EH (cell line): ENCODE measurements around the gene DOCK3.
"Not testable (repeated sequence)": the region's sequence is repeated elsewhere in the genome, so short reads cannot be mapped to it uniquely, and the experiment has no call there.

Source experiments
- DNase-seq: peaks from one replicate; pipeline ENCODE4 v3.0.0-alpha.2; 2015; ENCODE audit warnings: low read depth

DOCK3 gene

GRCh38 chr3:50651920-50652529 lies 22.7 kb upstream of the DOCK3 start:
- no peak for DNase-seq

GRCh38 chr3:50652709-50653108 lies 22.0 kb upstream of the DOCK3 start:
- peak; percentile 32 for DNase-seq

GRCh38 chr3:50653937-50654595 lies 20.7 kb upstream of the DOCK3 start:
- no peak for DNase-seq

GRCh38 chr3:50655009-50655830 lies 19.5 kb upstream of the DOCK3 start:
- peak; percentile 33 for DNase-seq

- no peak for DNase-seq
These were observed 18.1 kb upstream of the DOCK3 start for GRCh38 chr3:50656417-50657195.

- DNase-seq = no peak
These were observed 17.3 kb upstream of the DOCK3 start for GRCh38 chr3:50657407-50657806.

GRCh38 chr3:50657816-50658215 lies 16.9 kb upstream of the DOCK3 start:
- DNase-seq = no peak

GRCh38 chr3:50658416-50658815 lies 16.3 kb upstream of the DOCK3 start:
- peak; percentile 86 for DNase-seq

GRCh38 chr3:50658831-50659230 lies 15.9 kb upstream of the DOCK3 start:
- no peak for DNase-seq

GRCh38 chr3:50660386-50660785 lies 14.3 kb upstream of the DOCK3 start:
- no peak for DNase-seq

- no peak for DNase-seq
These were observed 13.3 kb upstream of the DOCK3 start for GRCh38 chr3:50661321-50661837.

- no peak for DNase-seq
These were observed 12.3 kb upstream of the DOCK3 start for GRCh38 chr3:50662408-50662807.

GRCh38 chr3:50665081-50665840 lies 9.5 kb upstream of the DOCK3 start:
- DNase-seq = no peak

- DNase-seq = not testable (repeated sequence)
These were observed 8.9 kb upstream of the DOCK3 start for GRCh38 chr3:50665841-50666115.

- DNase-seq = peak; percentile 50
These were observed 7.9 kb upstream of the DOCK3 start for GRCh38 chr3:50666837-50667236.

GRCh38 chr3:50671331-50671730 lies 3.4 kb upstream of the DOCK3 start:
- DNase-seq = peak; percentile 95

GRCh38 chr3:50672656-50673055 lies 2.1 kb upstream of the DOCK3 start:
- no peak for DNase-seq

GRCh38 chr3:50673931-50674330 lies 796 bp upstream of the DOCK3 start:
- DNase-seq = no peak

- no peak for DNase-seq
These were observed 678 bp downstream of the DOCK3 start for GRCh38 chr3:50675179-50676030.

GRCh38 chr3:50676031-50676705 lies 1.4 kb downstream of the DOCK3 start:
- DNase-seq = no peak
